ENCODE measurements around the gene SACM1L. TPM values are rescaled to one million over a fixed set of nuclear protein-coding genes. Genes with fewer than 3 reads are reported as not detected.
A peak's percentile ranks its signal among the peaks of the same experiment; 100 is the strongest.

The SACM1L gene
- polyA plus RNA-seq, 1 donor, result 73.3 TPM

GRCh38 chr3:45765266-45765851 is 76.2 kb downstream of the SACM1L start:
- no peak overlapping the region for H3K4me3 ChIP-seq (ENCODE audit: low read length)
- H3K36me3 ChIP-seq (ENCODE audit: control insufficient read depth, insufficient read depth, low read length), result peaks cover 36% of the 10 kb centered on the region
- H3K27me3 ChIP-seq (ENCODE audit: control insufficient read depth, insufficient read depth, low read length), result no peaks in the 10 kb centered on the region
- no peak for DNase-seq
- WGBS (ENCODE audit: insufficient coverage, low lambda C conversion rate), result no CpG with 5 or more reads among the region's 9 CpGs
- no peaks in the 10 kb centered on the region for H3K9me3 ChIP-seq (ENCODE audit: control insufficient read depth, low read depth, low read length)
- H3K4me1 ChIP-seq (ENCODE audit: control insufficient read depth, insufficient read depth, low read length), result peaks cover 3% of the 10 kb centered on the region
- no peak overlapping the region for H3K27ac ChIP-seq (ENCODE audit: low read length)

DNA sequence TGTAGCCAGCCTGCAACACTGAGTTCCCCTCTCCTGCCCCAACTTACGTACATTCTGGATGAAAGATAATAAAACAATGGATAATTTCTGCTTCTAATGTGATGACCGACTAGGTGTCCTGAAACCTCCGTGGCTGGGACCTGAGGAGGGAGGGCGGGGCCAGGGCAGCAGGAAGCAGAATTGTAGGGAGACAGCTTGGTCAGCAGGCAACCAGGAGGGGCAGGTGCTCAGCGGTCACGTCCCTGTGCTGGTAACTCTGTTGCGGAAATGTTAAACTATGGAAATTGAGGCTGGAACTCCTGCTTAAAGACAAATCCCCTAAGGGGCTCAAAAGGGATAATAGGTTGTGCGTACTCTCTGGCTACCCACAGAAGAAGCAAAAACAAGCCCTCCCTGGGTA is 76.8 kb downstream of the SACM1L start:
- Histone ChIP-seq H3K4me1 (ENCODE audit: control insufficient read depth, insufficient read depth, low read length) (peaks cover 3% of the 10 kb centered on the region), H3K36me3 (ENCODE audit: control insufficient read depth, insufficient read depth, low read length) (peaks cover 42% of the 10 kb centered on the region), H3K9me3 (ENCODE audit: control insufficient read depth, low read depth, low read length) (no peaks in the 10 kb centered on the region), H3K27me3 (ENCODE audit: control insufficient read depth, insufficient read depth, low read length) (no peaks in the 10 kb centered on the region), H3K27ac (ENCODE audit: low read length) (no peak overlapping the region), H3K4me3 (ENCODE audit: low read length) (no peak overlapping the region)
- no CpG with 5 or more reads among the region's 8 CpGs for WGBS (ENCODE audit: insufficient coverage, low lambda C conversion rate)
- no peak for DNase-seq

- Histone ChIP-seq H3K4me3 (ENCODE audit: low read length) (no peak overlapping the region), H3K4me1 (ENCODE audit: control insufficient read depth, insufficient read depth, low read length) (peaks cover 45% of the 10 kb centered on the region), H3K36me3 (ENCODE audit: control insufficient read depth, insufficient read depth, low read length) (peaks cover 25% of the 10 kb centered on the region), H3K27ac (ENCODE audit: low read length) (peak overlapping the region; percentile 89), H3K9me3 (ENCODE audit: control insufficient read depth, low read depth, low read length) (no peaks in the 10 kb centered on the region), H3K27me3 (ENCODE audit: control insufficient read depth, insufficient read depth, low read length) (no peaks in the 10 kb centered on the region)
- WGBS (ENCODE audit: insufficient coverage, low lambda C conversion rate), result no CpG with 5 or more reads among the region's 9 CpGs
- DNase-seq, result no peak
Measured at GRCh38 chr3:45771166-45771775, 82.1 kb downstream of the SACM1L start.

GRCh38 chr3:45771831-45772230 is 82.6 kb downstream of the SACM1L start:
- Histone ChIP-seq H3K36me3 (ENCODE audit: control insufficient read depth, insufficient read depth, low read length) (peaks cover 19% of the 10 kb centered on the region), H3K27me3 (ENCODE audit: control insufficient read depth, insufficient read depth, low read length) (no peaks in the 10 kb centered on the region), H3K9me3 (ENCODE audit: control insufficient read depth, low read depth, low read length) (no peaks in the 10 kb centered on the region), H3K4me1 (ENCODE audit: control insufficient read depth, insufficient read depth, low read length) (peaks cover 51% of the 10 kb centered on the region), H3K27ac (ENCODE audit: low read length) (peak overlapping the region; percentile 89), H3K4me3 (ENCODE audit: low read length) (no peak overlapping the region)
- no peak for DNase-seq
- WGBS (ENCODE audit: insufficient coverage, low lambda C conversion rate), result no CpG with 5 or more reads among the region's 5 CpGs

DNA sequence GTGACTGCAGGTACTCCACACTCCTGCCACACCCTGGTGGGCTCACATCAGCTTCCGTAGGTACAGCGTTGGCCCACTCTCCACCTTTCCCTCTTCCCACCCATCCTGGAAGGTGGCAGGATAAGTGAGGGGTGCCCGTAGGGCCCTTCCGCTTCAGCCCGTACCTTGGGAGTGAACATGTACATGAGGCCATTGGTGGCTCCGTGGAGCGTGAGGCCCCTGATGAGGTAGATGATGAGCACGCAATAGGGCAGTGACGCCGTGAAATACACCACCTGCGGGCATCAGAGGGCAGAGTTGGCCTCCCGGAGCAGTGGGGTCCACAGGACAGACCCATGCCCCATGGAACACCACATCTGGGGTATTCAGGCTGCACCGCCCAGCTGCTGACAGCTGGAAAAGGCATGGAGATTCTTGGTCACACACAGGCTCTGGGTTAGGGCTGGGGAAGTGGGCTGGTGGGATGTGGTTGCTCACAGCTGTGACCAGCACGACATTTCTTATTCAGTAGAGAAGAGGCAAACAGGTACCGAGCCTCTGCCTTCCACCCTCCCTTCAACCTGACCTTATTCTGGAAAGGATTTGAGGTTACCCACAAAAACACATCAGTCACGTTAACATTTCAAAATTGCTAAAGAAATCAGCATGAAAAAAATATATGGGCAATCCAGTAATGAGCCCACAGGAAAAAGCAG is 83.3 kb downstream of the SACM1L start:
- 20% methylated on average over 1 of the region's 16 CpGs for WGBS (ENCODE audit: insufficient coverage, low lambda C conversion rate)
- Histone ChIP-seq H3K27me3 (ENCODE audit: control insufficient read depth, insufficient read depth, low read length) (no peaks in the 10 kb centered on the region), H3K9me3 (ENCODE audit: control insufficient read depth, low read depth, low read length) (no peaks in the 10 kb centered on the region), H3K36me3 (ENCODE audit: control insufficient read depth, insufficient read depth, low read length) (peaks cover 19% of the 10 kb centered on the region), H3K27ac (ENCODE audit: low read length) (peak overlapping the region; percentile 89), H3K4me3 (ENCODE audit: low read length) (no peak overlapping the region), H3K4me1 (ENCODE audit: control insufficient read depth, insufficient read depth, low read length) (peaks cover 58% of the 10 kb centered on the region)
- DNase-seq, result no peak

GRCh38 chr3:45773072-45773471 is 83.9 kb downstream of the SACM1L start:
- Histone ChIP-seq H3K36me3 (ENCODE audit: control insufficient read depth, insufficient read depth, low read length) (peaks cover 19% of the 10 kb centered on the region), H3K27ac (ENCODE audit: low read length) (peak overlapping the region; percentile 89), H3K9me3 (ENCODE audit: control insufficient read depth, low read depth, low read length) (no peaks in the 10 kb centered on the region), H3K4me1 (ENCODE audit: control insufficient read depth, insufficient read depth, low read length) (peaks cover 63% of the 10 kb centered on the region), H3K4me3 (ENCODE audit: low read length) (no peak overlapping the region), H3K27me3 (ENCODE audit: control insufficient read depth, insufficient read depth, low read length) (no peaks in the 10 kb centered on the region)
- DNase-seq, result peak; percentile 62 to 88
- no CpG with 5 or more reads among the region's 5 CpGs for WGBS (ENCODE audit: insufficient coverage, low lambda C conversion rate)

GRCh38 chr3:45773714-45774449 is 84.7 kb downstream of the SACM1L start:
- no peaks in the 10 kb centered on the region for H3K9me3 ChIP-seq (ENCODE audit: control insufficient read depth, low read depth, low read length)
- no CpG with 5 or more reads among the region's 7 CpGs for WGBS (ENCODE audit: insufficient coverage, low lambda C conversion rate)
- peak; percentile 88 to 95 for DNase-seq
- peaks cover 71% of the 10 kb centered on the region for H3K4me1 ChIP-seq (ENCODE audit: control insufficient read depth, insufficient read depth, low read length)
- peak overlapping the region; percentile 89 for H3K27ac ChIP-seq (ENCODE audit: low read length)
- peaks cover 19% of the 10 kb centered on the region for H3K36me3 ChIP-seq (ENCODE audit: control insufficient read depth, insufficient read depth, low read length)
- no peaks in the 10 kb centered on the region for H3K27me3 ChIP-seq (ENCODE audit: control insufficient read depth, insufficient read depth, low read length)
- H3K4me3 ChIP-seq (ENCODE audit: low read length), result no peak overlapping the region

GRCh38 chr3:45774581-45775521 is 85.7 kb downstream of the SACM1L start:
- Histone ChIP-seq H3K9me3 (ENCODE audit: control insufficient read depth, low read depth, low read length) (no peaks in the 10 kb centered on the region), H3K36me3 (ENCODE audit: control insufficient read depth, insufficient read depth, low read length) (peaks cover 24% of the 10 kb centered on the region), H3K27me3 (ENCODE audit: control insufficient read depth, insufficient read depth, low read length) (no peaks in the 10 kb centered on the region), H3K4me1 (ENCODE audit: control insufficient read depth, insufficient read depth, low read length) (peaks cover 81% of the 10 kb centered on the region), H3K27ac (ENCODE audit: low read length) (peak overlapping the region; percentile 89), H3K4me3 (ENCODE audit: low read length) (no peak overlapping the region)
- DNase-seq, result no peak
- WGBS (ENCODE audit: insufficient coverage, low lambda C conversion rate), result no CpG with 5 or more reads among the region's 8 CpGs

DNA sequence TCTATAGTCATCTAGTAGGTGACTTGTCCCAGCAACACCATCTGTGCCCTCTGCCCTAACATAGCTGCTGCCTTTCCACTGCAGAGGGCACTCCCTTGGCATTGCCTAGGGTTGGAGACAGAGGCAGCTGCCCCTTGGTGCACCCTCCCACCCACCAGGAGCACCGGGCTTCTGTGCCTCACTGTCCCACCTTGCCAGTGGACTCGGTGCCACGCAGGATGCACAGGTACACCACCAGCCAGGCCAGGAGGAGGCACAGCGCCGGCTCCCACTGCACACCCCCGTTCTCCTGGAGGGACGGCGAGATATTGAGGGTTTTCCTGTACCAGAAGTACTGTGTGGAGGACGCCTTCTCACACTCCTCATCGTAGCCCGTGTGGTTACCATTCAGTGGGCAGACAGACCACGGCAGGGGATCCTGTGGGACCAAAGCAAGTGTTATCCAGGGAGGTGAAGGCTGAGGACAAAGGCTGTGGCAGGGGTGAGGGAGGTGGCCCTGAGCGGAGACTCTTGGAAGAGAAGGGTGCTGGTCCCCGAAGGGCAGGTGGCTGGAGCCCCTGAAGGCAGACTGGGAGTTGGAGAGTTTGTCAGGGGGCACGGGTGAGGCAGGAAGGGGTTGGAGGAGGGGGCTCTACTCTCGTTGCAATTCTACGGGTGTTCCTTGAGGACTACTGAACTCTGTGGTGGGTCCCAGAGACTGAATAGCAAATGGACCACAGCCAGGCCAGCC is 86.5 kb downstream of the SACM1L start:
- no peak overlapping the region for H3K4me3 ChIP-seq (ENCODE audit: low read length)
- no peaks in the 10 kb centered on the region for H3K9me3 ChIP-seq (ENCODE audit: control insufficient read depth, low read depth, low read length)
- WGBS (ENCODE audit: insufficient coverage, low lambda C conversion rate), result no CpG with 5 or more reads among the region's 17 CpGs
- no peak for DNase-seq
- H3K27ac ChIP-seq (ENCODE audit: low read length), result peak overlapping the region; percentile 89
- no peaks in the 10 kb centered on the region for H3K27me3 ChIP-seq (ENCODE audit: control insufficient read depth, insufficient read depth, low read length)
- H3K4me1 ChIP-seq (ENCODE audit: control insufficient read depth, insufficient read depth, low read length), result peaks cover 90% of the 10 kb centered on the region
- H3K36me3 ChIP-seq (ENCODE audit: control insufficient read depth, insufficient read depth, low read length), result peaks cover 24% of the 10 kb centered on the region

All from large intestine (tissue), 3 donors.